MM.1S (cell line): ENCODE measurements around the gene SLC43A1.

Experiments used
- DNase-seq: peaks from one replicate; pipeline ENCODE4 v3.0.0-alpha.2; 2015
- H2AFZ ChIP-seq: fragments of 300-600 bp; sonication (generic); 2 replicates; pipeline ENCODE4 v1.6.0; 2016; ENCODE audit warnings: antibody characterized with exemption, low read length
- H3F3A ChIP-seq: fragments of 300-600 bp; sonication (generic); 2 replicates; pipeline ENCODE4 v1.6.1; 2016; ENCODE audit warnings: mild to moderate bottlenecking, antibody characterized with exemption, low read length, moderate library complexity, mixed read lengths; ENCODE audit not compliant: insufficient read depth
- H3K27ac ChIP-seq: fragments of 300-600 bp; sonication (generic); 2 replicates; pipeline ENCODE4 v1.5.1; 2016; ENCODE audit warnings: mild to moderate bottlenecking, low read length
- H3K27me3 ChIP-seq: fragments of 300-600 bp; sonication (generic); replicated peaks from 2 replicates; pipeline ENCODE4 v1.6.0; 2016; ENCODE audit warnings: low read length; ENCODE audit not compliant: insufficient read depth
- H3K36me3 ChIP-seq: fragments of 300-600 bp; sonication (generic); replicated peaks from 2 replicates; pipeline ENCODE4 v1.6.1; 2016; ENCODE audit warnings: mild to moderate bottlenecking, low read length, mixed read lengths; ENCODE audit not compliant: insufficient read depth
- H3K4me1 ChIP-seq: fragments of 300-600 bp; sonication (generic); 2 replicates; pipeline ENCODE4 v1.6.1; 2016; ENCODE audit warnings: low read length, mixed read lengths
- H3K4me2 ChIP-seq: fragments of 300-600 bp; sonication (generic); 2 replicates; pipeline ENCODE4 v1.6.0; 2016; ENCODE audit warnings: low read depth, low read length
- H3K4me3 ChIP-seq: fragments of 300-600 bp; sonication (generic); 2 replicates; pipeline ENCODE4 v1.5.1; 2016; ENCODE audit warnings: low read length, mixed read lengths
- H3K79me2 ChIP-seq: fragments of 300-600 bp; sonication (generic); 2 replicates; pipeline ENCODE4 v1.6.1; 2016; ENCODE audit warnings: mixed run types, low read length, mixed read lengths
- H3K9ac ChIP-seq: fragments of 300-600 bp; sonication (generic); 2 replicates; pipeline ENCODE4 v1.6.1; 2016; ENCODE audit warnings: low read length, mixed read lengths
- H3K9me2 ChIP-seq: fragments of 300-600 bp; sonication (generic); replicated peaks from 2 replicates; pipeline ENCODE4 v1.6.1; 2016; ENCODE audit warnings: mild to moderate bottlenecking, low read length, mixed read lengths; ENCODE audit not compliant: insufficient read depth
- H3K9me3 ChIP-seq: fragments of 300-600 bp; sonication (generic); replicated peaks from 2 replicates; pipeline ENCODE4 v1.6.1; 2016; ENCODE audit warnings: mild to moderate bottlenecking, low read length, mixed read lengths; ENCODE audit not compliant: insufficient read depth
- H4K20me1 ChIP-seq: fragments of 300-600 bp; sonication (generic); 2 replicates; pipeline ENCODE4 v1.6.1; 2016; ENCODE audit warnings: mild to moderate bottlenecking, low read length, moderate library complexity, mixed read lengths; ENCODE audit not compliant: insufficient read depth
- CTCF ChIP-seq: fragments of 300-600 bp; sonication (generic); IDR thresholded peaks from 2 replicates; pipeline ENCODE4 v1.5.1; 2016; ENCODE audit warnings: antibody characterized with exemption, low read length, mixed read lengths
- EZH2 ChIP-seq: fragments of 300-600 bp; sonication (generic); optimal IDR thresholded peaks from 2 replicates; pipeline ENCODE3; 2017; ENCODE audit warnings: low read depth, mild to moderate bottlenecking, antibody characterized with exemption, low read length, mixed read lengths
- EZH2phosphoT487 ChIP-seq: fragments of 300-600 bp; sonication (generic); IDR thresholded peaks from 2 replicates; pipeline ENCODE4 v1.6.1; 2018; ENCODE audit warnings: antibody characterized with exemption, low read length

SLC43A1 gene

GRCh38 chr11:57496109-57496820 is 19.2 kb downstream of the SLC43A1 start:
- no peak overlapping the region for H3K4me2 ChIP-seq
- no peak overlapping the region for H2AFZ ChIP-seq
- no peak for DNase-seq
- no peaks in the 10 kb centered on the region for H3K9me3 ChIP-seq
- no peak overlapping the region for H3K9ac ChIP-seq
- H3K4me3 ChIP-seq, result no peak overlapping the region
- no peaks in the 10 kb centered on the region for H4K20me1 ChIP-seq
- H3K27me3 ChIP-seq, result no peaks in the 10 kb centered on the region
- TF ChIP-seq EZH2 (no peak), EZH2phosphoT487 (no peak), CTCF (no peak)
- H3K36me3 ChIP-seq, result no peaks in the 10 kb centered on the region
- H3K79me2 ChIP-seq, result no peaks in the 10 kb centered on the region
- H3K9me2 ChIP-seq, result no peaks in the 10 kb centered on the region
- no peak overlapping the region for H3K27ac ChIP-seq
- peaks cover 10% of the 10 kb centered on the region; the same call in 1 of the 2 replicates for H3K4me1 ChIP-seq
- H3F3A ChIP-seq, result no peaks in the 10 kb centered on the region

- H3K27me3 ChIP-seq, result no peaks in the 10 kb centered on the region
These were observed 21.7 kb downstream of the SLC43A1 start for GRCh38 chr11:57493507-57494503.

More at GRCh38 chr11:57493507-57494503, 21.7 kb downstream of the SLC43A1 start:
- Histone ChIP-seq H3K36me3 (no peaks in the 10 kb centered on the region), H2AFZ (peak overlapping the region; percentile 32), H3K9me3 (no peaks in the 10 kb centered on the region), H3F3A (no peaks in the 10 kb centered on the region), H3K9me2 (no peaks in the 10 kb centered on the region), H3K4me1 (peaks cover 10% of the 10 kb centered on the region; the same call in 1 of the 2 replicates), H3K79me2 (no peaks in the 10 kb centered on the region), H3K9ac (peak overlapping the region; percentile 36; the same call in 1 of the 2 replicates), H3K27ac (peak overlapping the region; percentile 35; the same call in 1 of the 2 replicates), H3K4me2 (no peak overlapping the region), H3K4me3 (no peak overlapping the region), H4K20me1 (no peaks in the 10 kb centered on the region)
- TF ChIP-seq EZH2, result no peak
- TF ChIP-seq CTCF, result peak; percentile 94
- DNase-seq, result peak; percentile 65
